HepG2 (cell line): ENCODE results near the gene PEX10. TPM values are rescaled to one million over a fixed set of nuclear protein-coding genes. Genes with fewer than 3 reads are reported as not detected.

Source experiments
- FOXA3 ChIP-seq: IDR thresholded peaks from 2 replicates; pipeline ENCODE4 v1.6.1; 2016; ENCODE audit warnings: missing genetic modification reagents, missing compliant biosample characterization
- KMT2A ChIP-seq: sonication (generic); formaldehyde crosslinking; IDR thresholded peaks from 2 replicates; pipeline ENCODE4 v1.4.0; 2020; ENCODE audit warnings: missing genetic modification reagents
- MEIS1 ChIP-seq: sonication (generic); formaldehyde crosslinking; IDR thresholded peaks from 2 replicates; pipeline ENCODE4 v1.9.0; 2021; ENCODE audit warnings: mild to moderate bottlenecking, missing genetic modification reagents, moderate library complexity, borderline replicate concordance
- NCOR1 ChIP-seq: fragments of 200-600 bp; sonication (generic); IDR thresholded peaks from 2 replicates; pipeline ENCODE4 v1.7.0; 2017; ENCODE audit warnings: antibody characterized with exemption, low read length, borderline replicate concordance
- RARA ChIP-seq: IDR thresholded peaks from 2 replicates; pipeline ENCODE4 v1.6.1; 2016; ENCODE audit warnings: missing genetic modification reagents, missing compliant biosample characterization
- SMARCE1 ChIP-seq: fragments of 450-650 bp; IDR thresholded peaks from 2 replicates; pipeline ENCODE4 v1.6.1; 2017; ENCODE audit warnings: borderline replicate concordance
- XBP1 ChIP-seq: sonication (generic); formaldehyde crosslinking; IDR thresholded peaks from 2 replicates; pipeline ENCODE4 v1.5.0; 2020; ENCODE audit warnings: missing genetic modification reagents
- ZNF235 ChIP-seq: sonication (generic); formaldehyde crosslinking; IDR thresholded peaks from 2 replicates; pipeline ENCODE4 v1.8.1; 2023; ENCODE audit warnings: mild to moderate bottlenecking, missing genetic modification reagents, borderline replicate concordance
- ZNF552 ChIP-seq: sonication (generic); formaldehyde crosslinking; IDR thresholded peaks from 2 replicates; pipeline ENCODE4 v1.9.0; 2022; ENCODE audit warnings: missing genetic modification reagents, mild to moderate bottlenecking, borderline replicate concordance
- ZNF891 ChIP-seq: sonication (generic); formaldehyde crosslinking; IDR thresholded peaks from 2 replicates; pipeline ENCODE4 v1.5.0; 2020; ENCODE audit warnings: mild to moderate bottlenecking, missing genetic modification reagents
- ZSCAN22 ChIP-seq: sonication (generic); formaldehyde crosslinking; IDR thresholded peaks from 2 replicates; pipeline ENCODE4 v1.4.0; 2020; ENCODE audit warnings: mild to moderate bottlenecking, missing genetic modification reagents
- polyA plus RNA-seq, 8 experiments: library from polyadenylated mRNA; depleted of rRNA in 3 of 8; stranded (reverse) in 7 of 8; unstranded in 1 of 8; fragments of >200 nt; fragmentation: Illumina TruSeq in 4 of 8; extraction: Trizol in 4 of 8; gene quantifications; 2 replicates each; pipeline versions ENCODE4 v1.2.1 to v1.2.3, GENCODE V29; 2011 to 2016; ENCODE audit warnings: low read depth in 4 of 8, missing spikeins in 1 of 8, mixed read lengths in 1 of 8; ENCODE audit not compliant: insufficient read depth in 1 of 8
- total RNA-seq, 5 experiments: library from RNA; depleted of rRNA; stranded (reverse); fragments of >200 nt; fragmentation: Illumina TruSeq; extraction: Trizol; gene quantifications; 2 replicates each; pipeline ENCODE4 v1.2.3, GENCODE V29; 2016; ENCODE audit warnings: low read depth in 1 of 5
- TF ChIP-seq, protein P1 (sequence below): sonication (generic); formaldehyde crosslinking; IDR thresholded peaks from 2 replicates; pipeline ENCODE4 v1.4.0; 2020; ENCODE audit warnings: missing genetic modification reagents; ENCODE audit errors: not compliant biosample characterization
- TF ChIP-seq, protein P2 (sequence below), 2 experiments: sonication (generic) in 1 of 2; formaldehyde crosslinking in 1 of 2; IDR thresholded peaks; 2 replicates each; pipeline versions ENCODE4 v1.4.0 to v1.6.1; 2016 to 2020; ENCODE audit warnings: borderline replicate concordance in 1 of 2, low read depth in 1 of 2, mild to moderate bottlenecking in 1 of 2, missing genetic modification reagents in 1 of 2
- TF ChIP-seq, protein P3 (sequence below), 2 experiments: fragments of 450-650 bp in 1 of 2; sonication (generic) in 1 of 2; formaldehyde crosslinking in 1 of 2; IDR thresholded peaks; 2 replicates each; pipeline versions ENCODE4 v1.6.1 to v1.8.0; 2016 to 2022; ENCODE audit warnings: antibody characterized with exemption in 1 of 2, mild to moderate bottlenecking in 1 of 2, missing genetic modification reagents in 1 of 2

The PEX10 gene
- total and polyA plus RNA-seq, 2 of the 13 experiments (the other 11 are each of a cell fraction or from before 2014, with no cell fraction given): 16.1 to 39.6 TPM

DNA sequence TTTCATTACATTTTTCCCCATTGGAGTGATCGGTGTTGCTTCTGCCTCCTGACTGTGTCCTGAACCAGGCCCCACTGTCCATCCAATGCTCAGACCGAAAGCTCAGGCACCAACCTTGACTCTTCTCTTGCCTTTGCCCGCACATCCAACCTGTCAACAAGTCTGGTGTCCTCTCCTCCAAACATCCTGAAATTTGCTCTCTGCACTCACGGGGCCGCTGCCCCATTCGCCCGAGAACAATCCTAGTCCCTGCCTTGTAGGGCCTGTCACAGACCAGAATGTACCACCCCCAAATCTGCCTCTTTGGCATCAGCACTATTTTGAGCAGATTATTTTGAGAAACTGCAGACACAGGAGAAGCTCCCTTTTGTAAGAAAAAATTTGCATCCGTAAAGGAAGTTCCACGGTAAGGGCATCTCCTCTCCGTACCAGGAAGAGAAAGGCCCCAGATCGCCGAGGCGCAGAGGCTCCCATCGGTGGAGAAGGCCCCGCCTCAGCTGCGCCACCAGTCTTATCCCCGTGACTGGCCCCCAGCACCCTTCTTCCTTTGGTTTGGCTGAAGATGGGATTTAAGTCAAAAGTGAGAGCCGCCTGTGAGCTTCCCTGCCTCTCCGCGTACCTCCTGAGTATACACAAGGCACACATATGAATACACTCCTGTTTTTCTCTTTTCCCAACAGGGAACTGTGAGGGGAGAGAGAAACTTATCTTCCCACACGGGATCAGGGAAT lies 28.1 kb downstream of the PEX10 start (continued):
- TF ChIP-seq, protein P1, sequence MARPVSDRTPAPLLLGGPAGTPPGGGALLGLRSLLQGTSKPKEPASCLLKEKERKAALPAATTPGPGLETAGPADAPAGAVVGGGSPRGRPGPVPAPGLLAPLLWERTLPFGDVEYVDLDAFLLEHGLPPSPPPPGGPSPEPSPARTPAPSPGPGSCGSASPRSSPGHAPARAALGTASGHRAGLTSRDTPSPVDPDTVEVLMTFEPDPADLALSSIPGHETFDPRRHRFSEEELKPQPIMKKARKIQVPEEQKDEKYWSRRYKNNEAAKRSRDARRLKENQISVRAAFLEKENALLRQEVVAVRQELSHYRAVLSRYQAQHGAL: no peak
- TF ChIP-seq ZSCAN22 (CRISPR knock-in tag): no peak
- no peak for TF ChIP-seq SMARCE1
- TF ChIP-seq ZNF235 (CRISPR knock-in tag): no peak
- TF ChIP-seq MEIS1 (CRISPR knock-in tag): peak; percentile 59; the same call in 1 of the 2 replicates
- TF ChIP-seq, protein P2, sequence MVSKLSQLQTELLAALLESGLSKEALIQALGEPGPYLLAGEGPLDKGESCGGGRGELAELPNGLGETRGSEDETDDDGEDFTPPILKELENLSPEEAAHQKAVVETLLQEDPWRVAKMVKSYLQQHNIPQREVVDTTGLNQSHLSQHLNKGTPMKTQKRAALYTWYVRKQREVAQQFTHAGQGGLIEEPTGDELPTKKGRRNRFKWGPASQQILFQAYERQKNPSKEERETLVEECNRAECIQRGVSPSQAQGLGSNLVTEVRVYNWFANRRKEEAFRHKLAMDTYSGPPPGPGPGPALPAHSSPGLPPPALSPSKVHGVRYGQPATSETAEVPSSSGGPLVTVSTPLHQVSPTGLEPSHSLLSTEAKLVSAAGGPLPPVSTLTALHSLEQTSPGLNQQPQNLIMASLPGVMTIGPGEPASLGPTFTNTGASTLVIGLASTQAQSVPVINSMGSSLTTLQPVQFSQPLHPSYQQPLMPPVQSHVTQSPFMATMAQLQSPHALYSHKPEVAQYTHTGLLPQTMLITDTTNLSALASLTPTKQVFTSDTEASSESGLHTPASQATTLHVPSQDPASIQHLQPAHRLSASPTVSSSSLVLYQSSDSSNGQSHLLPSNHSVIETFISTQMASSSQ (IDR thresholded peaks at IDR 0.05; ENCODE audit: low read depth): no peak
- TF ChIP-seq, protein P2 (CRISPR knock-in tag; IDR thresholded peaks at IDR 0.05; ENCODE audit: borderline replicate concordance): no peak
- peak; percentile 88 for TF ChIP-seq RARA
- no peak for TF ChIP-seq ZNF552 (CRISPR knock-in tag)
- TF ChIP-seq, protein P3, sequence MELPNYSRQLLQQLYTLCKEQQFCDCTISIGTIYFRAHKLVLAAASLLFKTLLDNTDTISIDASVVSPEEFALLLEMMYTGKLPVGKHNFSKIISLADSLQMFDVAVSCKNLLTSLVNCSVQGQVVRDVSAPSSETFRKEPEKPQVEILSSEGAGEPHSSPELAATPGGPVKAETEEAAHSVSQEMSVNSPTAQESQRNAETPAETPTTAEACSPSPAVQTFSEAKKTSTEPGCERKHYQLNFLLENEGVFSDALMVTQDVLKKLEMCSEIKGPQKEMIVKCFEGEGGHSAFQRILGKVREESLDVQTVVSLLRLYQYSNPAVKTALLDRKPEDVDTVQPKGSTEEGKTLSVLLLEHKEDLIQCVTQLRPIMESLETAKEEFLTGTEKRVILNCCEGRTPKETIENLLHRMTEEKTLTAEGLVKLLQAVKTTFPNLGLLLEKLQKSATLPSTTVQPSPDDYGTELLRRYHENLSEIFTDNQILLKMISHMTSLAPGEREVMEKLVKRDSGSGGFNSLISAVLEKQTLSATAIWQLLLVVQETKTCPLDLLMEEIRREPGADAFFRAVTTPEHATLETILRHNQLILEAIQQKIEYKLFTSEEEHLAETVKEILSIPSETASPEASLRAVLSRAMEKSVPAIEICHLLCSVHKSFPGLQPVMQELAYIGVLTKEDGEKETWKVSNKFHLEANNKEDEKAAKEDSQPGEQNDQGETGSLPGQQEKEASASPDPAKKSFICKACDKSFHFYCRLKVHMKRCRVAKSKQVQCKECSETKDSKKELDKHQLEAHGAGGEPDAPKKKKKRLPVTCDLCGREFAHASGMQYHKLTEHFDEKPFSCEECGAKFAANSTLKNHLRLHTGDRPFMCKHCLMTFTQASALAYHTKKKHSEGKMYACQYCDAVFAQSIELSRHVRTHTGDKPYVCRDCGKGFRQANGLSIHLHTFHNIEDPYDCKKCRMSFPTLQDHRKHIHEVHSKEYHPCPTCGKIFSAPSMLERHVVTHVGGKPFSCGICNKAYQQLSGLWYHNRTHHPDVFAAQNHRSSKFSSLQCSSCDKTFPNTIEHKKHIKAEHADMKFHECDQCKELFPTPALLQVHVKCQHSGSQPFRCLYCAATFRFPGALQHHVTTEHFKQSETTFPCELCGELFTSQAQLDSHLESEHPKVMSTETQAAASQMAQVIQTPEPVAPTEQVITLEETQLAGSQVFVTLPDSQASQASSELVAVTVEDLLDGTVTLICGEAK (IDR thresholded peaks at IDR 0.05): no peak
- TF ChIP-seq, protein P3 (CRISPR knock-in tag; IDR thresholded peaks at IDR 0.05): no peak; the same call in 1 of the 2 replicates
- no peak for TF ChIP-seq NCOR1
- no peak for TF ChIP-seq KMT2A (CRISPR knock-in tag)
- no peak for TF ChIP-seq ZNF891 (CRISPR knock-in tag)
- TF ChIP-seq XBP1: no peak
- TF ChIP-seq FOXA3: peak; percentile 40; the same call in 1 of the 2 replicates
